Measurements from ENCODE around the gene NUSAP1. TPM values are rescaled to one million over a fixed set of nuclear protein-coding genes. Genes with fewer than 3 reads are reported as not detected.

Gene NUSAP1
- total and polyA plus RNA-seq, 4 donors: 4.6 to 149 (median 8.3) TPM

DNA sequence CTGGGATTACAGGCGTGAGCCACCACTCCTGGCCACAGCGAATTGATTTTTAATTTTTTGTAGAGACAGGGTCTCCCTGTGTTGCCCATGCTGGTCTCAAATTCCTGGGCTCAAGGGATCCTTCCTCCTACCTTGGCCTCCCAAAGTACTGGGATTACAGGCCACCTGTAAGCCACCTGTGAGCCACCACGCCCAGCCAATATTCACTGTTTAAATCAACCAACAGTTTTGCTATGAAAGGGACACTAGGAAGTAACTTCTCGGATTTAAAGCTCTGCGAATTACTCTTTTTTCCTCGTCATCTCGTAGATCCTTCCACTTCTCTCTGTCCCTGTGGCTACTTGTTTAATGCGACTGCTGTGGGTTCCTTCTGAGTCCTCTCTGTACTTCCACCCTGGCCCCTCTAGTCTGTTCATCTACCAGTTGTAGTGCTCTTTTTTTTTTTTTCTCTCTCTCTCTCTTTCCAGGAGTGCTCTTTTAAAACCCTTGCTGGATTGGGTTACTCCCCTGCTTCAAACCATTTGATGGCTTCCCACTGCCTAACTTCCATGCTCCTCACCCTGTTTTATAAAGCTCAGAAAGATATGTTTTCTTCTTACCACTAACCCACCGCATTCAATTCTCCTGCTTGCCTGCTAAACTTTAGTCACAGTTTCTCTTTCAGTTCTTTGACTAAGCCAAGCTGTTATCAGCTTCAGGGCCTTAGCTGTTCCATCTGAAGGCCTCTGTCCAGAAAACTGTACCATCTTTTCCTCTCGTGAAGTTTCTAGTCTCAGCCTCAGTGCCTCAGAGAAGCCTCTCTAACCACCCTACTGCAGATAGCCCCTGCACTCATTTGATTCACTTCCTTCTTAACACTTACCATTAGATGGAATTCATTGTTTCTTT, 96.6 kb downstream of the NUSAP1 start:
- 86% methylated on average over 10 of the region's 10 CpGs for WGBS
- no peaks in the 10 kb centered on the region for H3K36me3 ChIP-seq (ENCODE audit: control insufficient read depth in 4 of 4, insufficient read depth in 3 of 4, low read depth in 1 of 4, low read length in 3 of 4)
- TF ChIP-seq GABPA (IDR thresholded peaks at IDR 0.05 in 1 of 2, conservative IDR thresholded peaks at IDR 0.05 in 1 of 2) (no peak), HNF4A (conservative IDR thresholded peaks at IDR 0.05) (no peak), NR2F2 (IDR thresholded peaks at IDR 0.05) (no peak), JUND (IDR thresholded peaks at IDR 0.05) (no peak), RXRA (IDR thresholded peaks at IDR 0.05) (no peak), EGR1 (IDR thresholded peaks at IDR 0.05; ENCODE audit: low read depth in 2 of 2) (no peak), FOXA2 (IDR thresholded peaks at IDR 0.05) (no peak), RAD21 (IDR thresholded peaks at IDR 0.05) (no peak), SP1 (IDR thresholded peaks at IDR 0.05) (no peak), FOXA1 (IDR thresholded peaks at IDR 0.05) (no peak), TAF1 (conservative IDR thresholded peaks at IDR 0.05) (no peak), HNF4G (IDR thresholded peaks at IDR 0.05) (no peak), YY1 (IDR thresholded peaks at IDR 0.05) (no peak), ATF3 (IDR thresholded peaks at IDR 0.05) (no peak), MAX (IDR thresholded peaks at IDR 0.05) (no peak)
- TF ChIP-seq, protein P1, sequence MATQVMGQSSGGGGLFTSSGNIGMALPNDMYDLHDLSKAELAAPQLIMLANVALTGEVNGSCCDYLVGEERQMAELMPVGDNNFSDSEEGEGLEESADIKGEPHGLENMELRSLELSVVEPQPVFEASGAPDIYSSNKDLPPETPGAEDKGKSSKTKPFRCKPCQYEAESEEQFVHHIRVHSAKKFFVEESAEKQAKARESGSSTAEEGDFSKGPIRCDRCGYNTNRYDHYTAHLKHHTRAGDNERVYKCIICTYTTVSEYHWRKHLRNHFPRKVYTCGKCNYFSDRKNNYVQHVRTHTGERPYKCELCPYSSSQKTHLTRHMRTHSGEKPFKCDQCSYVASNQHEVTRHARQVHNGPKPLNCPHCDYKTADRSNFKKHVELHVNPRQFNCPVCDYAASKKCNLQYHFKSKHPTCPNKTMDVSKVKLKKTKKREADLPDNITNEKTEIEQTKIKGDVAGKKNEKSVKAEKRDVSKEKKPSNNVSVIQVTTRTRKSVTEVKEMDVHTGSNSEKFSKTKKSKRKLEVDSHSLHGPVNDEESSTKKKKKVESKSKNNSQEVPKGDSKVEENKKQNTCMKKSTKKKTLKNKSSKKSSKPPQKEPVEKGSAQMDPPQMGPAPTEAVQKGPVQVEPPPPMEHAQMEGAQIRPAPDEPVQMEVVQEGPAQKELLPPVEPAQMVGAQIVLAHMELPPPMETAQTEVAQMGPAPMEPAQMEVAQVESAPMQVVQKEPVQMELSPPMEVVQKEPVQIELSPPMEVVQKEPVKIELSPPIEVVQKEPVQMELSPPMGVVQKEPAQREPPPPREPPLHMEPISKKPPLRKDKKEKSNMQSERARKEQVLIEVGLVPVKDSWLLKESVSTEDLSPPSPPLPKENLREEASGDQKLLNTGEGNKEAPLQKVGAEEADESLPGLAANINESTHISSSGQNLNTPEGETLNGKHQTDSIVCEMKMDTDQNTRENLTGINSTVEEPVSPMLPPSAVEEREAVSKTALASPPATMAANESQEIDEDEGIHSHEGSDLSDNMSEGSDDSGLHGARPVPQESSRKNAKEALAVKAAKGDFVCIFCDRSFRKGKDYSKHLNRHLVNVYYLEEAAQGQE (IDR thresholded peaks at IDR 0.05): no peak
- TF ChIP-seq, protein P2, sequence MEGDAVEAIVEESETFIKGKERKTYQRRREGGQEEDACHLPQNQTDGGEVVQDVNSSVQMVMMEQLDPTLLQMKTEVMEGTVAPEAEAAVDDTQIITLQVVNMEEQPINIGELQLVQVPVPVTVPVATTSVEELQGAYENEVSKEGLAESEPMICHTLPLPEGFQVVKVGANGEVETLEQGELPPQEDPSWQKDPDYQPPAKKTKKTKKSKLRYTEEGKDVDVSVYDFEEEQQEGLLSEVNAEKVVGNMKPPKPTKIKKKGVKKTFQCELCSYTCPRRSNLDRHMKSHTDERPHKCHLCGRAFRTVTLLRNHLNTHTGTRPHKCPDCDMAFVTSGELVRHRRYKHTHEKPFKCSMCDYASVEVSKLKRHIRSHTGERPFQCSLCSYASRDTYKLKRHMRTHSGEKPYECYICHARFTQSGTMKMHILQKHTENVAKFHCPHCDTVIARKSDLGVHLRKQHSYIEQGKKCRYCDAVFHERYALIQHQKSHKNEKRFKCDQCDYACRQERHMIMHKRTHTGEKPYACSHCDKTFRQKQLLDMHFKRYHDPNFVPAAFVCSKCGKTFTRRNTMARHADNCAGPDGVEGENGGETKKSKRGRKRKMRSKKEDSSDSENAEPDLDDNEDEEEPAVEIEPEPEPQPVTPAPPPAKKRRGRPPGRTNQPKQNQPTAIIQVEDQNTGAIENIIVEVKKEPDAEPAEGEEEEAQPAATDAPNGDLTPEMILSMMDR (IDR thresholded peaks at IDR 0.05; ENCODE audit: low read depth, low read length, missing input control): no peak
- TF ChIP-seq, protein P3, sequence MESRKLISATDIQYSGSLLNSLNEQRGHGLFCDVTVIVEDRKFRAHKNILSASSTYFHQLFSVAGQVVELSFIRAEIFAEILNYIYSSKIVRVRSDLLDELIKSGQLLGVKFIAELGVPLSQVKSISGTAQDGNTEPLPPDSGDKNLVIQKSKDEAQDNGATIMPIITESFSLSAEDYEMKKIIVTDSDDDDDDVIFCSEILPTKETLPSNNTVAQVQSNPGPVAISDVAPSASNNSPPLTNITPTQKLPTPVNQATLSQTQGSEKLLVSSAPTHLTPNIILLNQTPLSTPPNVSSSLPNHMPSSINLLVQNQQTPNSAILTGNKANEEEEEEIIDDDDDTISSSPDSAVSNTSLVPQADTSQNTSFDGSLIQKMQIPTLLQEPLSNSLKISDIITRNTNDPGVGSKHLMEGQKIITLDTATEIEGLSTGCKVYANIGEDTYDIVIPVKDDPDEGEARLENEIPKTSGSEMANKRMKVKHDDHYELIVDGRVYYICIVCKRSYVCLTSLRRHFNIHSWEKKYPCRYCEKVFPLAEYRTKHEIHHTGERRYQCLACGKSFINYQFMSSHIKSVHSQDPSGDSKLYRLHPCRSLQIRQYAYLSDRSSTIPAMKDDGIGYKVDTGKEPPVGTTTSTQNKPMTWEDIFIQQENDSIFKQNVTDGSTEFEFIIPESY (IDR thresholded peaks at IDR 0.05): no peak
- no peak overlapping the region for H3K4me3 ChIP-seq (ENCODE audit: low read depth in 1 of 3, low read length in 3 of 3)
- H3K9me3 ChIP-seq (ENCODE audit: control insufficient read depth in 4 of 4, low read length in 3 of 4): no peaks in the 10 kb centered on the region
- peaks cover 0 to 2% (median 0%) of the 10 kb centered on the region in 4 donors for H3K4me1 ChIP-seq (ENCODE audit: control insufficient read depth in 4 of 4, insufficient read depth in 4 of 4, low read length in 3 of 4)
- no peak overlapping the region for H3K27ac ChIP-seq (ENCODE audit: low read depth in 1 of 2, low read length in 2 of 2)
- no peaks in the 10 kb centered on the region for H3K27me3 ChIP-seq (ENCODE audit: control insufficient read depth in 4 of 4, insufficient read depth in 4 of 4, low read length in 3 of 4)
- no peak for DNase-seq (ENCODE audit: low spot score)
- H3K9ac ChIP-seq (ENCODE audit: low read depth in 1 of 2, low read length in 2 of 2): no peak overlapping the region

Other genes starting within 250 kb of the NUSAP1 start
- 10 to 100 TPM; 14.1 to 19.7 TPM for gene INO80, start 216.6 kb upstream of the NUSAP1 start, total RNA-seq
- 1 to 10 TPM; 3.2 to 4.7 TPM for gene INO80, start 216.6 kb upstream of the NUSAP1 start, polyA plus RNA-seq
- gene EXD1, start 102.1 kb upstream of the NUSAP1 start, total RNA-seq: not detected
- gene EXD1, start 102.1 kb upstream of the NUSAP1 start, polyA plus RNA-seq: not detected
- 100 to 1,000 TPM; 103 to 131 TPM for gene CHP1, start 101.6 kb upstream of the NUSAP1 start, total RNA-seq
- 100 to 1,000 TPM in 1 of 2 donors, 10 to 100 TPM in 1; 87.4 to 162 TPM for gene CHP1, start 101.6 kb upstream of the NUSAP1 start, polyA plus RNA-seq
- 10 to 100 TPM in 1 of 2 donors, under 1 TPM in 1; 0.17 to 11.8 TPM for gene OIP5, start 290 bp upstream of the NUSAP1 start, total RNA-seq
- gene OIP5, start 290 bp upstream of the NUSAP1 start, polyA plus RNA-seq: 1 to 10 TPM in 1 of 2 donors, under 1 TPM in 1; 0.65 to 1.6 TPM
- 10 to 100 TPM; 13.5 to 24.2 TPM for gene NDUFAF1, start 69.6 kb downstream of the NUSAP1 start, total RNA-seq
- gene NDUFAF1, start 69.6 kb downstream of the NUSAP1 start, polyA plus RNA-seq: 10 to 100 TPM; 25.8 to 29.0 TPM
- gene RTF1, start 84.2 kb downstream of the NUSAP1 start, total RNA-seq: 10 to 100 TPM in 1 of 2 donors, 1 to 10 TPM in 1; 8.3 to 15.4 TPM
- 10 to 100 TPM in 1 of 2 donors, 1 to 10 TPM in 1; 8.8 to 37.7 TPM for gene RTF1, start 84.2 kb downstream of the NUSAP1 start, polyA plus RNA-seq
- 1 to 10 TPM; 1.4 to 2.4 TPM for gene ITPKA, start 161.0 kb downstream of the NUSAP1 start, total RNA-seq
- under 1 TPM; 0.36 to 0.92 TPM for gene ITPKA, start 161.0 kb downstream of the NUSAP1 start, polyA plus RNA-seq
- 1 to 10 TPM; 2.6 to 3.0 TPM for gene LTK, start 180.9 kb downstream of the NUSAP1 start, total RNA-seq
- gene LTK, start 180.9 kb downstream of the NUSAP1 start, polyA plus RNA-seq: 1 to 10 TPM in 1 of 2 donors, under 1 TPM in 1; 0.86 to 1.4 TPM
- gene RPAP1, start 211.4 kb downstream of the NUSAP1 start, total RNA-seq: 10 to 100 TPM in 1 of 2 donors, 1 to 10 TPM in 1; 7.8 to 12.2 TPM
- 1 to 10 TPM; 6.4 to 9.7 TPM for gene RPAP1, start 211.4 kb downstream of the NUSAP1 start, polyA plus RNA-seq
- gene TYRO3, start 226.3 kb downstream of the NUSAP1 start, total RNA-seq: 1 to 10 TPM; 2.2 to 2.3 TPM
- 1 to 10 TPM; 1.1 to 2.3 TPM for gene TYRO3, start 226.3 kb downstream of the NUSAP1 start, polyA plus RNA-seq

Data from liver (tissue), 9 donors.